Erythroblast (primary cell): ENCODE data around the gene ATF6.

Source experiments
- GATA1 ChIP-seq: IDR thresholded peaks from 2 replicates; pipeline ENCODE4 v1.6.1; 2011; ENCODE audit warnings: low read depth, mild to moderate bottlenecking, control low read depth, low read length, moderate library complexity
- POLR2A ChIP-seq: IDR thresholded peaks from 2 replicates; pipeline ENCODE4 v1.6.1; 2011; ENCODE audit warnings: mild to moderate bottlenecking, low read length

DNA sequence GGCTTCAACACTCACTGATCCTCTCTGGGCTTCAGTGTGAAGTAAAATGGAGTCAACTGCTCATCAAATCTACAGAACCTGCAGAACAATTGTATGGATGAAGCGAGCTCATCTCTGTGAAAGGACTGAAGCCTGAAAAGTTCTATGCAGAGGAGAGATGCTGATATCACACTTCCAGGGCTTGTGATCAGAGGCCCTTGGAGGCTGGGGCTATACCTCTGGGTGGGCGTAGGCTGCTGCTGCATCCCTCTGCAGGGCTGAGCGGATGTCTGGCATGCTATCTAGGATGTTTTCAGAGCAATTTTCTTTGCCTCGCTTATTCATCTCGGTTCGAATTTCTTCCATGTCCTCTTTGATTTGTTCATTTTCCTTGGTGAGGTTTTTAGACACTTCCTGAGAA, 240.0 kb downstream of the ATF6 start:
- TF ChIP-seq POLR2A (no peak), GATA1 (no peak)
